Subcutaneous adipose tissue (tissue), 4 donors: ENCODE results near the gene TRPV3. TPM values are rescaled to one million over a fixed set of nuclear protein-coding genes. Genes with fewer than 3 reads are reported as not detected.

Source experiments
- total RNA-seq, 4 donors: library from RNA; depleted of rRNA; stranded (reverse); fragments of >200 nt; gene quantifications; one replicate each; pipeline ENCODE4 v1.1.0, GENCODE V29; 2016
- TF ChIP-seq, protein P1 (sequence below): fragments of 450-650 bp; IDR thresholded peaks from one replicate; pipeline ENCODE4 v1.5.1; 2016; ENCODE audit warnings: low read depth, mild to moderate bottlenecking, control low read depth, antibody characterized with exemption, moderate library complexity

Gene TRPV3
- total RNA-seq, 4 donors from 2014 or later, result 0.16 to 2.8 (median 1.3) TPM

- TF ChIP-seq, protein P1, sequence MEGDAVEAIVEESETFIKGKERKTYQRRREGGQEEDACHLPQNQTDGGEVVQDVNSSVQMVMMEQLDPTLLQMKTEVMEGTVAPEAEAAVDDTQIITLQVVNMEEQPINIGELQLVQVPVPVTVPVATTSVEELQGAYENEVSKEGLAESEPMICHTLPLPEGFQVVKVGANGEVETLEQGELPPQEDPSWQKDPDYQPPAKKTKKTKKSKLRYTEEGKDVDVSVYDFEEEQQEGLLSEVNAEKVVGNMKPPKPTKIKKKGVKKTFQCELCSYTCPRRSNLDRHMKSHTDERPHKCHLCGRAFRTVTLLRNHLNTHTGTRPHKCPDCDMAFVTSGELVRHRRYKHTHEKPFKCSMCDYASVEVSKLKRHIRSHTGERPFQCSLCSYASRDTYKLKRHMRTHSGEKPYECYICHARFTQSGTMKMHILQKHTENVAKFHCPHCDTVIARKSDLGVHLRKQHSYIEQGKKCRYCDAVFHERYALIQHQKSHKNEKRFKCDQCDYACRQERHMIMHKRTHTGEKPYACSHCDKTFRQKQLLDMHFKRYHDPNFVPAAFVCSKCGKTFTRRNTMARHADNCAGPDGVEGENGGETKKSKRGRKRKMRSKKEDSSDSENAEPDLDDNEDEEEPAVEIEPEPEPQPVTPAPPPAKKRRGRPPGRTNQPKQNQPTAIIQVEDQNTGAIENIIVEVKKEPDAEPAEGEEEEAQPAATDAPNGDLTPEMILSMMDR, result no peak
These were observed 13.2 kb downstream of the TRPV3 start for GRCh38 chr17:3544365-3544764.

GRCh38 chr17:3543453-3543852 is 14.2 kb downstream of the TRPV3 start:
- TF ChIP-seq, protein P1, result no peak

DNA sequence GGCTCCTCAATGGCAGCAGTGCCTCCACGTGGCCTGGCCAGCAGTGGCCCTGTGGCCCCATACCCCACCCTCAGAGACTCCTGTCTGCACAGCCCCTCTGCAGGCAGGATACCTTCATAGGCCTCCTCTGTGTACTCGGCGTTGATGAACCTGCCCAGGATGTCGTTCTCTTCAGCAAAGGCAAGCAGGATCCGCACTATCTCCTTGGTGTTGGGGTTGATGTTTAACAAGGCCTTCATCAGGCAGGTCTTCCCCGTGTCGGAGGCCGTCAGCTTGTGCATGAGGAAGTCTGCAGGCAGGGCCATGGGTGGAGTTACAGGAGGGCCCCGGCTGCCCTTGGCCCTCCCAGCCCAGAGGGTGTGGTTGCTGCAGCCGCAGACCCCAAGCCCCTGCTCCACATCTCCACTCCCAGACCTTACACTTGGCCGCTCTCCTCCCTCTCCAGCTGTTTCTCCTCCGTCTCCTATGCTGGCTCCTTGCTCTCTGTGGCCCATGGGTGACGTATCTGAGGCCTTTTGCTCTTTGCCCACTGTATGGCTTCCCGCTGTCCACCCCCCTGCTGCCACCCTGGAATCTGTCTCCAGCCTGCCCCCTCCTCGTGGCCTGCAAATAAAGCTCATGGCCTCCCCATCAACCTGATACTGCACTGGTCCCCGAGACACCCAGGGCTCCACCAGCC is 15.1 kb downstream of the TRPV3 start:
- TF ChIP-seq, protein P1, result no peak

DNA sequence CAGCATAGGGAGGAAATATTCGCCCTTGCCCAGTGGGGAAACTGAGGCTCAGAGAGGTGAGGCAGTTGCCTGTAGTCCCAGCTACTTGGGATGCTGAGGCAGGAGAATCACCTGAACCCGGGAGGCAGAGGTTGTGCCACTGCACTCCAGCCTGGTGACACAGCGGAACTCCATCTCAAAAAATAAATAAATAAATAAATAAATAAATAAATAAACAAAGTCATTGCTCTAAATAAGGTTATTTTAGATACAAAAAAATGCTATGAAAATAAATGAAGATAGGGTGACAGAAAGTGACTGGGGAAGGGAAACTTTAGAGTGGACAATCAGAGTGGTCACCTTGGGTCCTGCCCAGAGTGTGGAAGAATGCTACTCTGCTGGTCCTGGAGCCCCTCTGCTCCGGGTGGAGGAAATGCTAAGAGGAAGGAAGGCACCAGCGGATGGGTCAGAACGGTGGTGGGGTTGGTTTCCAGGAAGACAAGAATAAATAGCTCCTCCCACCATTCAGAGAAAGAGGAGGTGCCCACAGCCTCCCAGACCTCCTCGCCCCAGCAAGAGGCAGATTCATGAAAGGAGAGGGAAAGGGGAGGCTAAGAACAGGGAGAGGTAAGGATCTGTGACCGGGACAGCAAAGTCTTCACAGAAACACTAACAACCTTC is 17.6 kb downstream of the TRPV3 start:
- TF ChIP-seq, protein P1, result no peak

DNA sequence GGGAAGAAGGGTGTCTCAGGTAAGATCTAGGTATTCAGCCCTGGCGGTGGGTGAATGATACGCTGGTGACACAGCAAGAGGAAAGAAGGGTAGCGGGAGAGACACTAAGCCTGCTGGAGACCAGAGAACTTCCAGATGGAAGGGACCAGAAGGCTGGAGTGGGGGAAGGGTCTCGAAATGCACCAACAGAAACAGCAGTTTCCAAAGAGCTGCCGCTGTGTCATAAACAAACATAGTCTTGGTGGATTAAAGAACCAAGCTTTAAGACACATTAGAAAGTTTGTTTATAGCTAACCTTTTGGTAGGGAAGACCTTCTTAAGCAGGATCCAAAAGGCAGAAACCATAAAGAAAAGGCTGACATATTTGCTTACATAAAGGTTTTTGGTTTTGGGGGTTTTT is 20.9 kb downstream of the TRPV3 start:
- TF ChIP-seq, protein P1, result no peak

DNA sequence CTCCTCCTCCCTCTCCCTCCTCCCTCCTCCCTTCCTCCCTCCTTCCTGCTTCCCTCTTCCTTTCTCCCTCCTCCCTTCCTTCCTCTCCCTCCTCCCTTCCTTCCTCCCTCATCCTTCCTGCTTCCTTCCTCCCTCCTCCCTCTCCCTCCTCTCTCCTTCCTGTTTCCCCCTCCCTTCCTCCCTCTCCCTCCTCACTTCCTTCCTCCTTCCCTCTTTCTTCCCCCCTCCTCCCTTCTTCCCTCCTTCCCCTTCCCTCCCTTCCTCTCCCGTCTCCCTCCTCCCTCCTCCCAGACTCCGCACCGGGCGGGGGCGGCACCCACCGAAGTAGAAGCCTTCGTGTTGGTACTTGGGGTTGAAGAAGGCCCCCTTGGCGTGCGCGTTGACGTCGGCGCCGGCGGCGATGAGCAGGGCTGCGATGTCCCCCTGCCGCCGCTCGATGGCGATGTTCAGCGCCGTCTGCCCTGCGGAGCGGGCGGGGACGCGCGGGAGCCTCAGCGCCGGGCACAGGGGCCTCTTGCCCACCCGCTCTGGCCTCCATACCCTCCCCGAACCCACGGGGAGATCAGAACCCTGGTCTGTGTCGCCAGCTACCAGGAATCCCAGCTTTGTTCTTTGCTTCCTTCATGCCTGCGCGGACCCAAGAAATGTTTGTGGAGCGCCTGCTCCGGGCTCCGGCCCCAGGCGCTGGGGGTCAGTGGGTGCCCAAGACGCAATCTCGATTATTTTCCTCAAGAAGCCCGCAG is 22.2 kb downstream of the TRPV3 start:
- TF ChIP-seq, protein P1, result no peak

DNA sequence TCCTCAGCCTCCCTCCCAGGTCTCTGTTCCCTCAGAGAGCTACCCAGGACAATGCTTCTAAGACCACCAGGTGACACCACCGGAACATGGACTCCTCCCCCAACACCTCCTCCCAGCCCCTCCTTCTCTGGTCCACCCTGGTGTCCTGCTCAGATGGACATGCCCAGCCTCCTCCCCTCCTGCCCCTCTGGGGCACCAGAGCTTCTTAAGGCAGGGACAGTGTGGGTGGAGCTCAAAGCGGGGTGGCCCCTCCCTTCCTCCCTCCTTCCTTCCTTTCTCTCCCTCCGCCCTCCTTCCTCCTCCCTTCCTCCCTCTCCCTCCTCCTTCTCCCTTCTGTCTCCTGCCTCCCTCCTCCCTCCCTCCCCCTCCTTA is 22.7 kb downstream of the TRPV3 start:
- TF ChIP-seq, protein P1, result no peak
